HG02759 (cell line): ENCODE results near the gene KSR2.

Experiments used
- ATAC-seq: cut with Tn5 transposase; IDR thresholded peaks from one replicate; pipeline ENCODE4 v1.9.1; 2021; ENCODE audit warnings: mild to moderate bottlenecking, moderate library complexity; ENCODE audit not compliant: unreplicated experiment

Gene KSR2

GRCh38 chr12:117473856-117474255 is 494.9 kb downstream of the KSR2 start:
- ATAC-seq = no peak

GRCh38 chr12:117472983-117473382 is 495.8 kb downstream of the KSR2 start:
- ATAC-seq = no peak

- no peak for ATAC-seq
Measured at GRCh38 chr12:117470804-117471203, 498.0 kb downstream of the KSR2 start.

GRCh38 chr12:117469883-117470483 is 498.8 kb downstream of the KSR2 start:
- no peak for ATAC-seq

- ATAC-seq = no peak
Measured at GRCh38 chr12:117468016-117468415, 500.8 kb downstream of the KSR2 start.

GRCh38 chr12:117467588-117467987 is 501.2 kb downstream of the KSR2 start:
- ATAC-seq = no peak

GRCh38 chr12:117466677-117467362 is 502.0 kb downstream of the KSR2 start:
- no peak for ATAC-seq

- no peak for ATAC-seq
Measured at GRCh38 chr12:117461732-117462131, 507.1 kb downstream of the KSR2 start.

- no peak for ATAC-seq
Measured at GRCh38 chr12:117459229-117459628, 509.6 kb downstream of the KSR2 start.

GRCh38 chr12:117457189-117457588 is 511.6 kb downstream of the KSR2 start:
- ATAC-seq = no peak

- no peak for ATAC-seq
Measured at GRCh38 chr12:117456076-117456475, 512.7 kb downstream of the KSR2 start.

GRCh38 chr12:117453961-117454360 is 514.8 kb downstream of the KSR2 start:
- ATAC-seq = no peak

GRCh38 chr12:117452112-117452511 is 516.7 kb downstream of the KSR2 start:
- ATAC-seq = no peak

GRCh38 chr12:117450209-117450608 is 518.6 kb downstream of the KSR2 start:
- ATAC-seq = no peak

GRCh38 chr12:117447665-117448366 is 521.0 kb downstream of the KSR2 start:
- ATAC-seq = no peak

- no peak for ATAC-seq
Measured at GRCh38 chr12:117444781-117445180, 524.0 kb downstream of the KSR2 start.

- no peak for ATAC-seq
Measured at GRCh38 chr12:117441751-117442150, 527.0 kb downstream of the KSR2 start.

GRCh38 chr12:117440384-117440783 is 528.4 kb downstream of the KSR2 start:
- no peak for ATAC-seq

- ATAC-seq = no peak
Measured at GRCh38 chr12:117439531-117440001, 529.2 kb downstream of the KSR2 start.

- no peak for ATAC-seq
Measured at GRCh38 chr12:117438809-117439208, 530.0 kb downstream of the KSR2 start.

GRCh38 chr12:117437516-117438255 is 531.1 kb downstream of the KSR2 start:
- ATAC-seq = no peak
